K562 (cell line): Measurements from ENCODE around the gene CD151. TPM values are rescaled to one million over a fixed set of nuclear protein-coding genes. Genes with fewer than 3 reads are reported as not detected.

Experiments used
- AFF1 ChIP-seq, 2 experiments: fragments of 450-650 bp; IDR thresholded peaks; 2 replicates each; pipeline ENCODE4 v1.6.1; 2018; ENCODE audit warnings: mild to moderate bottlenecking in 2 of 2, low read depth in 1 of 2; ENCODE audit not compliant: partially characterized antibody in 2 of 2
- FOSL1 ChIP-seq: fragments of 200-800 bp; sonication (Bioruptor generic); conservative IDR thresholded peaks from 2 replicates; pipeline ENCODE4 v1.6.1; 2016; ENCODE audit warnings: missing genetic modification characterization, missing compliant biosample characterization
- HBP1 ChIP-seq: fragments of 450-650 bp; formaldehyde crosslinking; IDR thresholded peaks from 2 replicates; pipeline ENCODE4 v1.4.0; 2022; ENCODE audit warnings: missing genetic modification characterization
- HDAC2 ChIP-seq: fragments of 450-650 bp; IDR thresholded peaks from 2 replicates; pipeline ENCODE4 v1.6.1; 2016; ENCODE audit warnings: mild to moderate bottlenecking
- JUND ChIP-seq, 2 experiments: IDR thresholded peaks; 2 replicates in 1 of 2; 3 replicates in 1 of 2; pipeline ENCODE4 v1.6.1; 2011; ENCODE audit warnings: borderline replicate concordance in 2 of 2, low read depth in 2 of 2, low read length in 2 of 2, improper control_type of control experiment in 1 of 2, missing biosample characterization in 1 of 2, missing genetic modification characterization in 1 of 2, missing genetic modification reagents in 1 of 2
- RERE ChIP-seq: sonication (generic); formaldehyde crosslinking; IDR thresholded peaks from 2 replicates; pipeline ENCODE4 v1.8.0; 2023; ENCODE audit warnings: missing genetic modification reagents, mild to moderate bottlenecking, borderline replicate concordance
- STAT5A ChIP-seq: IDR thresholded peaks from 2 replicates; pipeline ENCODE4 v1.6.1; 2012; ENCODE audit warnings: low read length, inconsistent platforms, borderline replicate concordance
- XRCC5 ChIP-seq: fragments of 200-400 bp; formaldehyde crosslinking; IDR thresholded peaks from 2 replicates; pipeline ENCODE4 v1.6.1; 2017; ENCODE audit warnings: low read depth, mild to moderate bottlenecking, low read length
- polyA plus RNA-seq, 8 experiments: library from polyadenylated mRNA; depleted of rRNA in 4 of 8; stranded (reverse) in 5 of 8; unstranded in 3 of 8; fragments of >200 nt; fragmentation: Nextera tagmentation in 2 of 8; fragmentation: Illumina TruSeq in 1 of 8; extraction: Ambion mirVana in 2 of 8; extraction: Trizol in 1 of 8; gene quantifications; 2 replicates each; pipeline versions ENCODE4 v1.2.1 to v1.2.3, GENCODE V29; 2011 to 2014; ENCODE audit warnings: inconsistent platforms in 1 of 8, missing spikeins in 1 of 8
- total RNA-seq, 7 experiments: library from RNA; depleted of rRNA in 6 of 7; stranded (reverse); fragments of >200 nt in 6 of 7; fragmentation: Illumina TruSeq in 2 of 7; extraction: Trizol in 2 of 7; gene quantifications; 2 replicates each; pipeline versions ENCODE4 v1.2.1 to v1.2.3, GENCODE V29; 2011 to 2021; ENCODE audit warnings: low replicate concordance in 1 of 7

CD151 gene
- total and polyA plus RNA-seq, 9 of the 15 experiments (the other 6 are each of a cell fraction or from before 2014, with no cell fraction given): 2.3 to 187 (median 140) TPM

- TF ChIP-seq RERE (CRISPR knock-in tag): no peak
- 0 out of 2 replicates have a peak, but pooled peaks have one; percentile 18 for TF ChIP-seq XRCC5
- TF ChIP-seq FOSL1 (tag): no peak
- TF ChIP-seq HBP1: no peak
- TF ChIP-seq HDAC2: peak; percentile 88
- no peak for TF ChIP-seq AFF1 (IDR thresholded peaks at IDR 0.05; ENCODE audit: low read depth in 1 of 2, partially characterized antibody in 2 of 2)
- peak; percentile 56; the same call in 1 of the 2 replicates for TF ChIP-seq JUND (IDR thresholded peaks at IDR 0.05; ENCODE audit: borderline replicate concordance, low read depth, low read length)
- no peak for TF ChIP-seq JUND (tag; IDR thresholded peaks at IDR 0.05; ENCODE audit: borderline replicate concordance, low read depth, low read length)
- peak; percentile 86 for TF ChIP-seq STAT5A
These were observed 43.1 kb downstream of the CD151 start (continued) for GRCh38 chr11:875769-876301.
